ENCODE measurements around the gene DUSP16. TPM values are rescaled to one million over a fixed set of nuclear protein-coding genes. Genes with fewer than 3 reads are reported as not detected.

Gene DUSP16
- total RNA-seq, 5 donors from 2014 or later (not counting 1 experiment from before 2014, with no cell fraction given): 44.6 to 72.3 (median 61.0) TPM

GRCh38 chr12:12555656-12556055 lies 7.0 kb downstream of the DUSP16 start:
- Histone ChIP-seq H3K36me3 (ENCODE audit: control insufficient read depth in 2 of 2, extremely low read depth in 1 of 2, insufficient read depth in 1 of 2, low read length in 1 of 2) (no peaks in the 10 kb centered on the region), H3K4me1 (ENCODE audit: control insufficient read depth in 1 of 2, extremely low read depth in 1 of 2, insufficient read depth in 2 of 2, low read length in 2 of 2) (peaks cover under 1 to 3% of the 10 kb centered on the region in 2 experiments), H3K4me3 (ENCODE audit: control insufficient read depth in 1 of 2, extremely low read depth in 1 of 2, low read length in 1 of 2) (no peak overlapping the region), H3K27me3 (replicated peaks in 1 of 2; ENCODE audit: control insufficient read depth in 2 of 2, extremely low read depth in 1 of 2, insufficient read depth in 2 of 2, low read length in 1 of 2) (no peaks in the 10 kb centered on the region), H3K9me3 (no peaks in the 10 kb centered on the region), H3K27ac (ENCODE audit: low read length) (no peak overlapping the region)
- CTCF ChIA-PET: interaction anchor here (0.8 to 1.2 kb wide), 5 partner anchors 9 to 177 kb away, joined by 3 to 4 read pairs (median 3); no protein-coding TSS in a partner anchor
- Mint-ChIP-seq H3K27ac (no peak overlapping the region), H3K4me3 (no peak overlapping the region), H3K36me3 (peaks cover 30% of the 10 kb centered on the region), H3K4me1 (peaks cover 45 to 57% (median 55%) of the 10 kb centered on the region in 3 donors), H3K27me3 (no peaks in the 10 kb centered on the region), H3K9me3 (no peaks in the 10 kb centered on the region)
- ATAC-seq (replicated peaks in 1 of 4) (no peak), DNase-seq (no peak)
- no CpG with 5 or more reads among the region's 4 CpGs for WGBS (ENCODE audit: insufficient coverage)
- POLR2A ChIA-PET: interaction anchor here (0.8 to 1.3 kb wide), 4 partner anchors 12 to 115 kb away, joined by 3 to 4 read pairs (median 3); no protein-coding TSS in a partner anchor

DNA sequence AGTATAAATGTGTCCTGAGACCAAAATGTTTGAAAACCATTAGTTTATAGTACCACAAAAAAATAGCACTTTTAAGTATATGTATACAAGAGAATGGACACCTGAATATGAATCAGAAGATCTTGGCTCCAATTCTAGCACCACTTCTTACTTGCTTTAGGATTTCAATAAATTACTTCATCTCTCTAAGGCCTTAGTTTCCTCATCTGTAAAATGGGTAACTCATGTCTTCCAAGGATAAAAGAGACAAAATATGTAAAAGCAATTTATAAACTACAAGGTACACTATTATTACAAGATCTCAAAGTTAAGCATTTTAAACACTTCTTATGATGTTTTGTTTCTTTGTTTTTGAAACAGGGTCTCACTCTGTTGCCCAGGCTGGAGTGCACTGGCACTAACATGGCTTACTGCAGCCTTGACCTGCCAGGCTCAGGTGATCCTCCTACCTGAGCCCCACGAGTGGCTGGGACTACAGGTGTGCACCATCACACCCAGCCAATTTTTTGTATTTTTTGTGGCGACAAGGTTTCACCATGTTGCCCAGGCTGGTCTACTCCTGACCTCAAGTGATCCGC lies 9.4 kb downstream of the DUSP16 start:
- Mint-ChIP-seq H3K36me3 (peaks cover 32% of the 10 kb centered on the region), H3K27ac (no peak overlapping the region), H3K9me3 (no peaks in the 10 kb centered on the region), H3K4me1 (peaks cover 22 to 52% (median 49%) of the 10 kb centered on the region in 3 donors), H3K27me3 (no peaks in the 10 kb centered on the region), H3K4me3 (no peak overlapping the region)
- no peaks in the 10 kb centered on the region for H3K36me3 ChIP-seq (ENCODE audit: control insufficient read depth in 2 of 2, extremely low read depth in 1 of 2, insufficient read depth in 1 of 2, low read length in 1 of 2)
- DNase-seq (no peak), ATAC-seq (replicated peaks in 1 of 4) (no peak)
- peaks cover 0 to under 1% of the 10 kb centered on the region in 2 experiments for H3K4me1 ChIP-seq (ENCODE audit: control insufficient read depth in 1 of 2, extremely low read depth in 1 of 2, insufficient read depth in 2 of 2, low read length in 2 of 2)
- ChIA-PET POLR2A (interaction anchor here in 1 of 2 donors (0.7 kb wide), 1 partner anchor 97 kb away, joined by 9 read pairs; no protein-coding TSS in a partner anchor), CTCF (no interaction called here)
- H3K27me3 ChIP-seq (replicated peaks in 1 of 2; ENCODE audit: control insufficient read depth in 2 of 2, extremely low read depth in 1 of 2, insufficient read depth in 2 of 2, low read length in 1 of 2): no peaks in the 10 kb centered on the region
- WGBS (ENCODE audit: insufficient coverage): 83% methylated on average over 3 of the region's 3 CpGs
- H3K27ac ChIP-seq (ENCODE audit: low read length): no peak overlapping the region
- H3K4me3 ChIP-seq (ENCODE audit: control insufficient read depth in 1 of 2, extremely low read depth in 1 of 2, low read length in 1 of 2): no peak overlapping the region
- H3K9me3 ChIP-seq: no peaks in the 10 kb centered on the region

DNA sequence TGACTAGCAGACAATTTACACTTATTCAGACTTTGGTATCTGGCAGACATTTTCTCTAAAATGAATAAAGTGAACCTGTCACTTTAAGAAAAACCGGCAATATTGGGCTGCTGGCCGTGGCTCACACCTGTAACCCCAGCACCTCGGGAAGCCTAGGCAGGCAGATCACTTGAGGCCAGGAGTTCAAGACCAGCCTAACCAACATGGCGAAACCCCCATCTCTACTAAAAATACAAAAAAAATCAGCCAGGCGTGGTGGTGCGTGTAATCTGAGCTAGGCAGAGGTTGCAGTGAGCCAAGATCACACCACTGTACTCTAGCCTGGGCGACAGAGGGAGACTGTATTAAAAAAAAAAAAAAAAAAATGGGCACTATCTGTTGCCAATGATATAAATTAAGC lies 11.5 kb downstream of the DUSP16 start:
- Mint-ChIP-seq H3K4me1 (peaks cover 19 to 51% (median 47%) of the 10 kb centered on the region in 3 donors), H3K27me3 (no peaks in the 10 kb centered on the region), H3K4me3 (no peak overlapping the region), H3K27ac (peak overlapping the region; percentile 23 to 27), H3K36me3 (peaks cover 28% of the 10 kb centered on the region), H3K9me3 (no peaks in the 10 kb centered on the region)
- ChIA-PET CTCF (interaction anchor here in 1 of 2 donors (0.7 kb wide), 1 partner anchor 56 kb away, joined by 3 read pairs; no protein-coding TSS in a partner anchor), POLR2A (interaction anchor here (0.6 to 0.7 kb wide), 3 partner anchors 10 to 145 kb away, joined by 3 to 9 read pairs (median 4); no protein-coding TSS in a partner anchor)
- peaks cover 0 to 3% of the 10 kb centered on the region in 2 experiments for H3K4me1 ChIP-seq (ENCODE audit: control insufficient read depth in 1 of 2, extremely low read depth in 1 of 2, insufficient read depth in 2 of 2, low read length in 2 of 2)
- H3K27me3 ChIP-seq (replicated peaks in 1 of 2; ENCODE audit: control insufficient read depth in 2 of 2, extremely low read depth in 1 of 2, insufficient read depth in 2 of 2, low read length in 1 of 2): no peaks in the 10 kb centered on the region
- DNase-seq: no peak
- no peaks in the 10 kb centered on the region for H3K36me3 ChIP-seq (ENCODE audit: control insufficient read depth in 2 of 2, extremely low read depth in 1 of 2, insufficient read depth in 1 of 2, low read length in 1 of 2)
- no peak overlapping the region for H3K4me3 ChIP-seq (ENCODE audit: control insufficient read depth in 1 of 2, extremely low read depth in 1 of 2, low read length in 1 of 2)
- no peak overlapping the region for H3K27ac ChIP-seq (ENCODE audit: low read length)
- no peaks in the 10 kb centered on the region for H3K9me3 ChIP-seq
- no peak for ATAC-seq (replicated peaks in 1 of 4)
- 100% methylated on average over 1 of the region's 7 CpGs for WGBS (ENCODE audit: insufficient coverage)

- ChIA-PET POLR2A (no interaction called here), CTCF (interaction anchor here in 1 of 2 donors (0.6 kb wide), 1 partner anchor 23 kb away, joined by 3 read pairs; no protein-coding TSS in a partner anchor)
- H3K4me3 ChIP-seq (ENCODE audit: control insufficient read depth in 1 of 2, extremely low read depth in 1 of 2, low read length in 1 of 2): no peak overlapping the region
- H3K27me3 ChIP-seq (replicated peaks in 1 of 2; ENCODE audit: control insufficient read depth in 2 of 2, extremely low read depth in 1 of 2, insufficient read depth in 2 of 2, low read length in 1 of 2): no peaks in the 10 kb centered on the region
- H3K27ac Mint-ChIP-seq: peak overlapping the region; percentile 13 to 25
- DNase-seq: no peak
- no CpG with 5 or more reads among the region's 2 CpGs for WGBS (ENCODE audit: insufficient coverage)
- no peaks in the 10 kb centered on the region for H3K36me3 ChIP-seq (ENCODE audit: control insufficient read depth in 2 of 2, extremely low read depth in 1 of 2, insufficient read depth in 1 of 2, low read length in 1 of 2)
- peaks cover 30% of the 10 kb centered on the region for H3K36me3 Mint-ChIP-seq
- H3K4me1 Mint-ChIP-seq: peaks cover 19 to 49% (median 44%) of the 10 kb centered on the region in 3 donors
- peak in 1 of 4 experiments; percentile 19 for ATAC-seq (replicated peaks in 1 of 4)
- no peaks in the 10 kb centered on the region for H3K9me3 ChIP-seq
- no peaks in the 10 kb centered on the region for H3K9me3 Mint-ChIP-seq
- H3K4me3 Mint-ChIP-seq: no peak overlapping the region
- peaks cover 0 to 3% of the 10 kb centered on the region in 2 experiments for H3K4me1 ChIP-seq (ENCODE audit: control insufficient read depth in 1 of 2, extremely low read depth in 1 of 2, insufficient read depth in 2 of 2, low read length in 2 of 2)
- no peak overlapping the region for H3K27ac ChIP-seq (ENCODE audit: low read length)
- no peaks in the 10 kb centered on the region for H3K27me3 Mint-ChIP-seq
Measured at GRCh38 chr12:12550277-12550676, 12.4 kb downstream of the DUSP16 start.

GRCh38 chr12:12549426-12549825 lies 13.2 kb downstream of the DUSP16 start:
- H3K36me3 ChIP-seq (ENCODE audit: control insufficient read depth in 2 of 2, extremely low read depth in 1 of 2, insufficient read depth in 1 of 2, low read length in 1 of 2): no peaks in the 10 kb centered on the region
- no peak for ATAC-seq (replicated peaks in 1 of 4)
- no peak overlapping the region for H3K27ac ChIP-seq (ENCODE audit: low read length)
- Mint-ChIP-seq H3K4me1 (peaks cover 12 to 46% (median 40%) of the 10 kb centered on the region in 3 donors), H3K27ac (peak overlapping the region in 1 of 2 donors; percentile 10), H3K27me3 (no peaks in the 10 kb centered on the region), H3K4me3 (no peak overlapping the region), H3K36me3 (peaks cover 23% of the 10 kb centered on the region), H3K9me3 (no peaks in the 10 kb centered on the region)
- peaks cover 0 to 3% of the 10 kb centered on the region in 2 experiments for H3K4me1 ChIP-seq (ENCODE audit: control insufficient read depth in 1 of 2, extremely low read depth in 1 of 2, insufficient read depth in 2 of 2, low read length in 2 of 2)
- H3K27me3 ChIP-seq (replicated peaks in 1 of 2; ENCODE audit: control insufficient read depth in 2 of 2, extremely low read depth in 1 of 2, insufficient read depth in 2 of 2, low read length in 1 of 2): no peaks in the 10 kb centered on the region
- no peaks in the 10 kb centered on the region for H3K9me3 ChIP-seq
- no peak for DNase-seq
- POLR2A ChIA-PET: interaction anchor here in 1 of 2 donors (0.6 kb wide), 1 partner anchor 24 kb away, joined by 7 read pairs; no protein-coding TSS in a partner anchor
- WGBS (ENCODE audit: insufficient coverage): 91% methylated on average over 1 of the region's 2 CpGs
- CTCF ChIA-PET: no interaction called here
- no peak overlapping the region for H3K4me3 ChIP-seq (ENCODE audit: control insufficient read depth in 1 of 2, extremely low read depth in 1 of 2, low read length in 1 of 2)

GRCh38 chr12:12548713-12549112 lies 13.9 kb downstream of the DUSP16 start:
- ChIA-PET POLR2A (no interaction called here), CTCF (interaction anchor here in 1 of 2 donors (1.1 kb wide), 1 partner anchor 42 kb away, joined by 3 read pairs; no protein-coding TSS in a partner anchor)
- Histone ChIP-seq H3K27me3 (replicated peaks in 1 of 2; ENCODE audit: control insufficient read depth in 2 of 2, extremely low read depth in 1 of 2, insufficient read depth in 2 of 2, low read length in 1 of 2) (no peaks in the 10 kb centered on the region), H3K4me1 (ENCODE audit: control insufficient read depth in 1 of 2, extremely low read depth in 1 of 2, insufficient read depth in 2 of 2, low read length in 2 of 2) (peaks cover 0 to 3% of the 10 kb centered on the region in 2 experiments), H3K4me3 (ENCODE audit: control insufficient read depth in 1 of 2, extremely low read depth in 1 of 2, low read length in 1 of 2) (no peak overlapping the region), H3K27ac (ENCODE audit: low read length) (no peak overlapping the region), H3K36me3 (ENCODE audit: control insufficient read depth in 2 of 2, extremely low read depth in 1 of 2, insufficient read depth in 1 of 2, low read length in 1 of 2) (no peaks in the 10 kb centered on the region), H3K9me3 (no peaks in the 10 kb centered on the region)
- no peak for ATAC-seq (replicated peaks in 1 of 4)
- H3K36me3 Mint-ChIP-seq: peaks cover 22% of the 10 kb centered on the region
- no peaks in the 10 kb centered on the region for H3K27me3 Mint-ChIP-seq
- H3K4me3 Mint-ChIP-seq: no peak overlapping the region
- no peaks in the 10 kb centered on the region for H3K9me3 Mint-ChIP-seq
- no CpG with 5 or more reads among the region's 2 CpGs for WGBS (ENCODE audit: insufficient coverage)
- peak overlapping the region; percentile 32 to 64 for H3K27ac Mint-ChIP-seq
- H3K4me1 Mint-ChIP-seq: peaks cover 16 to 52% (median 47%) of the 10 kb centered on the region in 3 donors
- DNase-seq: no peak
